Esophagus muscularis mucosa (tissue), 3 donors: ENCODE measurements around the gene PPM1G.

Experiments
- CTCF ChIP-seq, 3 experiments: fragments of 200-600 bp in 2 of 3; fragments of 450-650 bp in 1 of 3; sonication (generic) in 2 of 3; IDR thresholded peaks; one replicate each; pipeline ENCODE4 v1.5.1; 2017 to 2019; ENCODE audit warnings: antibody characterized with exemption in 3 of 3, mild to moderate bottlenecking in 2 of 3, moderate library complexity in 1 of 3
- POLR2AphosphoS5 ChIP-seq, 2 donors: sonication (generic); formaldehyde crosslinking; IDR thresholded peaks; one replicate each; pipeline ENCODE4 v1.6.1; 2017; ENCODE audit warnings: antibody characterized with exemption in 2 of 2

- TF ChIP-seq CTCF (IDR thresholded peaks at IDR 0.05) (no peak), POLR2AphosphoS5 (IDR thresholded peaks at IDR 0.05) (no peak)
These were observed 35.8 kb downstream of the PPM1G start for GRCh38 chr2:27373567-27373966.
